GM18517 (cell line): Measurements from ENCODE around the gene HAP1.

Experiments
- ATAC-seq: cut with Tn5 transposase; IDR thresholded peaks from one replicate; pipeline ENCODE4 v1.9.1; 2021; ENCODE audit warnings: mild to moderate bottlenecking, moderate library complexity; ENCODE audit not compliant: unreplicated experiment

The HAP1 gene

DNA sequence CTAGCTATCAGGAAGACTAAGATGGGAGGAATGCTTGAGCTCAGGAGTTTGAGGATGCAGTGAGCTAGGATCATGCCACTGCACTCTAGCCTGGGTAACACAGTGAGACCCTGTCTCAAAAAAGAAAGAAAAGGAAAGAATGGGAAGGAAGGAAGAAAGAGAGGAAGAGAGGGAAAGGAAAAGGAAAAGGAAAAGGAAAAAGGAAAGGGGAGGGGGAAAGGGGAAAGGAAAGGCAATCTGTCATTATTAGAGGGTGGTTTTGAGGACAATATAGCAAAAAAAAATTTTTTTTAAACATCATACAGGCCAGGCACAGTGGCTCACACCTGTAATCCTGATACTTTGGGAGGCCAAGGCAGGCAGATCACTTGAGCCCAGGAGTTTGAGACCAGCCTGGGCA is 31.7 kb upstream of the HAP1 start:
- ATAC-seq, result no peak

DNA sequence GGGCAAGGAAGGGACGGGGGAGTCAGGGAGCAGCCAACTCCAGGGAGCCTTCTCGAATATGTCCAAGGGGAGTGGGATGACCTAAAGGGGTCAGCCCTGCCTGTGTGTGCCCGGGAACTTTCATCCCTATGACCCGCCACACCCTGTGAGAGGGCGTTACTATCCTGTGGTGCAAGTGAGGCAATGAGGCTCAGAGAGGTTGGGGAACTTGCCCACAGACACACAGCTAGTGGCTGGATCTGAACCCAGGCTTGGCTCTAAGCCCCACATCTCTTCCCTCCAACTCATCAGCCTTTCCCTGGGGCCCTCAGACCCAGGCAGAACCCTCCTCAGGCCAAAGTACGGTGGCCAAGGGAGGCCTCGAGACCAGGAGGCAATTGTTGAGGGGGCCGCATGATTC is 28.9 kb upstream of the HAP1 start:
- no peak for ATAC-seq

DNA sequence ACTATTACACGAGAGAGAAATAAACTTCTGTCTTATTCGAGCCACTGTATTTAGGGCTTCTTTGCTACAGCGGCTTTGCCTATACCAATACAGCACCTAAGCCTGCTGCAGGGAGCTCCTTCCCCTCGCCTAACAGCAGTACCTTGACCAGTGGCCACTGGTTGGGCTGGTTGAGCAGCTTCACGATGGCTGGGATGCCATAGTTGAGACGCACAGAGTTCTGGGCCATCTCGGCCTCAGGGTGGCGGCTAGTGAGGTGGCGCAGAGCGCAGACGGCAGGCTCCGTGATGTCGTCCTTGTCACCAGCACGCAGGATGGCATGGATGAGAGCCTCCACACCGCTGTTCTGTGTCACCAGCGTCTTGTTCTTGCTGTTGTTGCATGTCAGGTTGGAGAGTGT is 28.4 kb upstream of the HAP1 start:
- no peak for ATAC-seq

DNA sequence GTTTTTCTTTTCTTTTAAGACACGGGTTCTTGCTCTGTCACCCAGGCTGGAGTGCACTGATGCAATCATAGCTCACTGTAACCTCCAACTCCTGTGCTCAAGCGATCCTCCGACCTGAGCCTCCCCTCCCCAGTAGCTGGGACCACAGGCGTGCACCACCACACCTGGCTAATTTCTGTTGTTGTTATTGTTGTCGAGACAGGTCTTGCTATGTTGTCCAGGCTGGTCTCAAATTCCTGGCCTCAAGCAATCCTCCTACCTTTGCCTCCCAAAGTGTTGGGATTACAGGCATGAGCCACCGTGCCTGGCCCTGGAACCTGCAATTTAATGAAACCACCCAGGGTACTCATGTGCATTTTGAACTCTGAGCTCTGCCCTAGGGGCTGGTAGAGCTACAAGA is 27.9 kb upstream of the HAP1 start:
- no peak for ATAC-seq

DNA sequence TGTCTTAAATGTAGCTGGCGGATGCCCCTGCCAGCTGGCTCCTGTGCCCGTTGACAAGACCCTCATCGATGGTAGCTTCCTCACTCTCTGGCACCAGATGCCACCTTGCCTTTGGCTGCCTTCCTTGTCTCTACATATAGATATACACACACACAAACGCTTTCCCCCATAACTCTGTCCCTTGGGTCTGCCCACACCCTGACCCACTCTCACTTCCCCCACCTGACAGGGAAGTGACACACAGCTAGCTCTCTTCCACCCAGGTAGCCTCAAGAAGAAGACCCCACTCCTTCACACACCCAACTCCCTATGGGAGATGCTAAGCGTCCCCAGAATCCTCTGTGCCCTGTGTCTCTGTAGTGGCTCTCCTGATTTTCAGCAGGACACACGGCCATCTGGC is 26.4 kb upstream of the HAP1 start:
- ATAC-seq, result no peak

DNA sequence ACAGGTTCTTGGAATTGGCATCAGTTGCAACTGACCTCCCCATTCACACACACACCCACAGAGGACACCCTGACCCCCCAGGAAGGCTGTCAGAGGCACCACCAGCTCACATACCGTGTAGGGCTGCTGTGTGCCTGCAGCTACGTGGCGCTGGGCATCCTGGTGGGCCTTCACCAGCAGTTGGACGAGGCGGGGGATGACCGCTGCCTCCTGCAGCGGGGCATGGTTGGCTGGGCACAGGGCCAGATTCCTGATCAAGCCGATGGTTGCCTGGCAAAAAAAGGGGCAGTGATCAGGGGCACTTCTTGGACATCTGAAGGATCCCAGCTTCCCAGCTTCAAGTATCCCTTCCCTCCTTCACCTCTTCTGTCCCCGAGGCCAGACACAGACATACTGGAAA is 24.2 kb upstream of the HAP1 start:
- ATAC-seq, result no peak

DNA sequence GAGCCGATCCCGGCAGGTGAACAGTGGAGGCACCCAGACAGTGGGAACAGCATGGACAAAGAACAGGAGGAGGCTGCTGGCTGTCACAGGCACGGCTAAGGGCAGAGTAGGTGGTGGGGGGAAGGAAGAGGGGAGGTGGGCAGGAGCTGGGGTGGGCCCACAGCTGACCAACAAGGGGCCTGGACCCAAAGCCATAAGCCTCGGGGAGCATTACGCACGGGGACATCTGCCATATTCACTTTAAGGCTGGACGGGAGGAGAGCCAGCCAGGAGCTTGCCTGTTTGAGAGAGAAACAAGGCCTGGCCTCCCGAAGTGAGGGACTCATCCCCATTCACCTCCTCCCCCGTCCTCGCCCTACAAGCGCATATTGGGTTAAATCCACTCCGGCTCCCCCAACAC is 19.6 kb upstream of the HAP1 start:
- no peak for ATAC-seq

DNA sequence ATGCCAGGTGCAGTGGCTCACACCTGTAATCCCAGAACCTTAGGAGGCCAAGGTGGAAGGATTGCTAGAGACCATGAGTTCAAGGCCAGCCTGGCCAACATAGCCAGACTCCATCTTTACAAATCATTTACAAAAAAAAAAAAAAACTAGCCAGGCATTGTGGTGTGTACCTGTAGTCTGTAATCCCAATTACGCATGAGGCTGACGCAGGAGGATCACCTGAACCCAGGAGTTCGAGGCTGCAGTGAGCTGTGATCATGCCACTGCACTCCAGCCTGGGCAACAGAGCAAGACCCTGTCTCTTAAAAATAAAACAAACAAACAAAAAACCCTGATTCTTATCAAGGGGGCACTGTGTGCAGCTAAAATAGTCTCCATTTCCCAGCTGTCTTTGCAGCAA is 16.8 kb upstream of the HAP1 start:
- ATAC-seq, result no peak

DNA sequence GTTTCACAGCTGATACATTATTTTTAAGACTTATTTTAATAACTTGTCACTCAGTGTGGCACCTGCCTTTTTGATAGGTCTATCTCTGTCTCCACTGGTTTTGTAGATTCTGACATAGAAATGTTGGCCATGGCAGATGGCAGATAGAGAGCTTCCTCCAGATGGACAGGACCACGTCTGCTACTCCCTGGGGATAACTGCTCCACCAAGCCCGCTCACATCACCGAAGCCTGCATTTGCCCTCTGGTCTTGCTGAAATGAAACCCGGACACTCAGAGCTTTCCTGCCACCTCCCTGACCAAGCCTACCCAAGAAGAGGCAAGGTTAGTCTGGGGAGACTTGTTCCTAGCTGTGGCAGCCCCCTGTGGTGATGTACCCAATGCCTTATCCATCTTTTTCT is 16.4 kb upstream of the HAP1 start:
- no peak for ATAC-seq

DNA sequence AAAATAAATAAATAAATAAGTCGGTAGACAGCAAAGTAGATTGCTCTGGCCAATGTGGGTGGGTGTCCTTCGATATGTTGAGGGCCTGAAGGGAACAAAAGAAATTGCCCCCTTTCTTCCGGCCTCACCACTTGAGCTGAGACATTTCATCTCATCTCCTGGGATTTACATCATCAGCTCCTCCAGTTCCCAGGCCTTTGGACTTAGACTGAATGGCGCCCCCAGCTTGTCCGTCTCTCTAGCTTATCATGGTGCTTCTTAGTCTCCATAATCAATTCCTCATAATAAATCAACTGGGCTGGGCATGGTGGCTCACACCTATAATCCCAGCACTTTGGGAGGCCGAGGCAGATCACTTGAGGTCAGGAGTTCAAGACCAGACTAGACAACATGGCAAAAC is 13.8 kb upstream of the HAP1 start:
- no peak for ATAC-seq

DNA sequence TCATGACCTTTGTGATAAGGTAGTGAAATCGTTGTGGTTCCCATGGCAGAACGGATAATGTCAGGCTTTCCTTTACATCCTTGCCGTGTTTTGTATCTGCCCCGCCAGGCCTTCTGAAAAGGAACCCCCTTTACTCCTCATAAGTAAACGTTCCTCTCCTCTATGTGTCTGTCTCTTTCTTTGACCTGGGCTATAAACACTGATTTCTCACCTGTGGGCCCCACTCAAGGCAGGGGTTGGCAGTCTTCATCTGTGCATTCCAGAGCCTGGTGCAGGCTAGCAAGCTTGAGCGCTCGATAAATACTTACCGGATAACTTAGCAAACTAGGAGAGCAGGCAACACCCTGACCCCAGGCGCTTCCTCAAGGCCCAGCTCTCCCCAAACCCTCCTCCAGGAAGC is 7.3 kb upstream of the HAP1 start:
- no peak for ATAC-seq

DNA sequence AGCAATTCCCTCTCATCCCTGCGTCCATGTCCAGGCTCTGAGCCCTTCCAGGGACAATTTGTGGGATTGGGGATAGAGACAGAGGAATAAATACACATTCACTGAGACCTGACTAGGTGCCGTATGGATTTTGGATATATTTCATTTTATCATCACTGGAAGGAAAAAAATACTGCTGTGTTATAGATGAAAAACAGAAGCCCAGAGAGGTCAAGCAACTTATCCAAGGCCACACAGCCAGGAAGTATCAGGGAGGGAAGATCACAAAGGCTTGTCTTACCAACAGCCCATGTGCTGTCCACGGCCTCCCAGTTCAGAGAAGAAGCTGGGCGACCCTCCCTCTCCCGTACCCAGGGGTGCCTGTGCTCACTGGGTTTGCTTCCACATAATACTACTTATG is 6.1 kb upstream of the HAP1 start:
- ATAC-seq, result no peak

DNA sequence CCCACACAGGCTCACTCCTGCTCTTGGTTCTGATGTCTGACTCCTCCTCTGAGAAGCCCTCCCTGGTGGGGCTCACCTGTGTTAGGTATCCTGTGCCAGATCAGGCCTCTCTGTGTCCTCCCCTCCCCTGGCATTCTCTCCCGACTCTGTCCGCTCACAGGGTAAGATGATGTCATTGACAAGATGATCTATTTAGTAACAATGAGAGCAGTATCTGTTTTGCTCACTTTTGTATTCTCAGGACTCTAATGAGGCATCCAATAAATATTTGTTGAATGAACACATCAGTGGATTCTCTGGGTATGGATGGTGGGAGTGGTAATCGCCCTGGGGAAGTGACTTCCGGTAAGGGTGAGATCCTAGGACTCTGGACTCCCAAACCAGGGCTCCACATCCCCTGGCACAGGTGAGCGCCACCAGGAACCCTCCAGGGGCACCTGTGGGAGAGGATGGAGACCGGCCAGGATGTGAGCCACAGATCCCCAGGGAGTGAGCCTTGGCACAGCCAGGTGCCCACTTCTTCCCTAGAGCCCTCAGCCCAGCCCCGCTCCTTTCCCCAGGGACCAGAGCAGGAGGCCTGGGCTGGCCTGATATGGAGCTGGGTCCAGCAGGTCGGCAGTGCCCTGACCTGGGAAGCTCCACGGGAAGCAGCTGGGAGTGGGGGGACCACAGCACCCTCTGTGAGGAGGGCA is 5.4 kb upstream of the HAP1 start:
- ATAC-seq, result no peak

DNA sequence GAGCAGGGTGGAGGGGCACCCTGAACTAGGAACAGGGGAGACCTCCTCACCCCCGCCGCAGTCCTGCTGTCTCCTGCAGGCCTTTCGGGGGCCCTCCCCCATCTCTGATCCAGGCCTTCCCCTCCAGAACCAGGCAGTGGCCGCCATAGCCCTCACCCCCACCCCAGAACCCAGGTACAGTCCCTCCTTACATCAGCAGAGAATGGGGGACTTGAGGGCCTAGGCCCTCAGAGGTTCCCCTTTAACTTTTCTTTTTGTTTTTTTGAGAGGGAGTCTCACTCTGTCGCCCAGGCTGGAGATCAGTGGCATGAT is 4.3 kb upstream of the HAP1 start:
- ATAC-seq, result no peak

DNA sequence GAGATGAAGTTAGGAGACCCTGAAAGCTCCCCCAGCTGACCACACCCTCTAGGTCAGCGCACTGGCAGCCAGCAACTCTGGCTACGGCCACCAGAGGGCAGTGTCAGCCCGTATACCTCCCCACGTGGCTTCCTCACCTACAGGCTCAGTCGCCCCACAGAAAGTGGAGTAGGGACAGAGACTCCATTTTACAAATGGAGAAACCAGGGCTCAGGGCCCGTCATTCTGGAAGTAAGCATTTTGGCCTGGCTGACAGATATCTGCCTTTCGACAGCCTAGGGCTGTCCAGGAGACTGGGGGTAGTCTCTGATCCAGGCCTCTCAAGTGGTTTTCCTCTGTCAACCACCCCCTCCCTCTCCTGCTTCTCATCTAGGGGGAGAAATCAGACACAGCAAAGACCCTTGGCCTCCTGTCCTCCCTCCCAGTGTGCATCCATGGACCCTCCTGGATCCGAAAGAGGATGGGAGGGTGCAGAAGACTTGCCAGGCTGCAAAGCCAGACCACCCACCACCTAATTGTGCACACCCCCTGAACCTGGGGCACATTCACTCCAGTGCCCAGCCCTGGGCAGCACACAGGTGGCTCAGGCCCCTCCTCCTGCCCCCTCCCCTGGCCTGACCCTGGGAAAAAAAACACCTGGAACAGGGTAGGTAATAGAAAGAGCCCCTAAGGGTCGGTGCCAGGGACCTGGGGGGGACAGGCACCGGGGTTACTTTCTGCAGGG is 3.8 kb upstream of the HAP1 start:
- ATAC-seq, result no peak

DNA sequence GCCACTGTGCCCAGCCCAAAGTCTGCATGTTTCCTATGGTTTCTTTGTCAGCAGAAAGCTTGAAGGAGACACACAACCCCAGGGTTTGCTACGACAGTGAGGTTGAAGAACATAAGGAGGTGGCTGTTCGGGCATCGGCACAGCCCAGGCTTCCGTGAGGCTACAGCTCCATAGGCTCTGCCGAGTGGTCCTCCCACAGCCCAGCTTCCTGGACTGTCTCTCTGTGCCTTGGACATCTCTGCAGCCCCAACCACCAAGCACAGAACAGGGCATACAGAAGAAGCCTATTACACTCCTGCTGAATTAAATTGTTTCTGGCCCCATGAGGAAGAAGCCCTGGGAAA is 3.2 kb upstream of the HAP1 start:
- ATAC-seq, result no peak

DNA sequence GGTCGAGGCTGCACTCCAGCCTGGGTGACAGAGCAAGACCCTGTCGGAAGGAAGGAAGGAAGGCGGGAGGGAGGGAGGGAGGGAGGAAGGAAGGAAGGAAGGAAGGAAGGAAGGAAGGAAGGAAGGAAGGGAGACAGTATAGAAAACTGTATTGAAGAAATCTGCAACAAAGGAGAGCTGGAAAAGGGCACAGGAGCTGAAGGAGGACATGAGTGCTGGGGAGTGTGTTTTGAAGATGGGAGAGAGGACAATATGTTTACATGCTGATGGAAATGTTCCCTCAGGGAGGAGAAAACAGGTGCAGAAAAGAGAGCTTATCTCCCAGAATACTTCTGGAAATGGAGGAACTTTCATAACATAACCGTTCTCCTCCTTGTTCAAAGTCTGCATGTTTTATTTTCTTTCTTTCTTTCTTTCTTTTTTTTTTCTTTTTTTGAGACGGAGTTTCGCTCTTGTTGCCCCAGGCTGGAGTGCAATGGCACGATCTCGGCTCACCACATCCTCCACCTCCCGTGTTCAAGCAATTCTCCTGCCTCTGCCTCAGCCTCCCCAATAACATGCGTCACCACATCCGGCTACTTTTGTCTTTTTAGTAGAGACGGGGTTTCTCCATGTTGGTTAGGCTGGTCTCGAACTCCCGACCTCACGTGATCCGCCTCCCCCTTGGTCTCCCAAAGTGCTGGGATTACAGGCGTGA is 2.7 kb upstream of the HAP1 start:
- ATAC-seq, result no peak

DNA sequence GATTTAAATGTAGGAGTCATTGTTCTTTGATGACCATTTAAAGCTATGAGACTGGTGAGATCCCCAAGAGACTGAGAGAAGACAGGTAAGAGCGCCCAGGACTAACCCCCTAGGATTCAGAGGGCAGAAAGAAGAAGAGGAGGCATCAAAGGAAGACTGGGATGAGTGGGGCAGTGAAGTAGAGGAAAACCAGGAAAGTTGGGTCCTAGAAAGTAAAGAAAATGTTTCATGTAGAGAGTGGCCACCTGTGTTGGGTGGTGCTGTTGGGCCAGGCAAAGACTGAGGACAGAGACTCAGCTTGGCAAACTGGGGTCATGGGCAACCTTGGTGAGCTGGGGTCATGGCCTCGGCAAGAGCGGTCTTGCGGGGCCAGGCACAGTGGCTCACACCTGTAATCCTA is 1.3 kb upstream of the HAP1 start:
- ATAC-seq, result no peak

DNA sequence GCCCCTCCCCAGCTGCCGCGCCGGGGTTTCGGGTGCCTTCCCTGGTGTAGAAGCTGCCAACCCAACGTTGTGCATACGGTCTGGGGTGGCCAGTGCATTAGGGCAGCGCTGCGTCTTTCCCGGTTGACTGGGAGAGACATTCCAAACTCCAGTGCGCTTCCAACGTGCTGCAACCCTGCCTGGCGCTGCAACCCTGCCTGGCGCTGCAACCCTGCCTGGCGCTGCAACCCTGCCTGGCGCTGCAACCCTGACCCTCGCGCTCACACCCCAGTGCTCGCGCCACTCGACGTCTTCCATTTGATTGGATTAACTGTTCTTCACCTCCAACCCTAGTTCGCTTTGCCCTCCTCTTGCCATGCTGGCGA is 488 bp upstream of the HAP1 start:
- ATAC-seq, result no peak

DNA sequence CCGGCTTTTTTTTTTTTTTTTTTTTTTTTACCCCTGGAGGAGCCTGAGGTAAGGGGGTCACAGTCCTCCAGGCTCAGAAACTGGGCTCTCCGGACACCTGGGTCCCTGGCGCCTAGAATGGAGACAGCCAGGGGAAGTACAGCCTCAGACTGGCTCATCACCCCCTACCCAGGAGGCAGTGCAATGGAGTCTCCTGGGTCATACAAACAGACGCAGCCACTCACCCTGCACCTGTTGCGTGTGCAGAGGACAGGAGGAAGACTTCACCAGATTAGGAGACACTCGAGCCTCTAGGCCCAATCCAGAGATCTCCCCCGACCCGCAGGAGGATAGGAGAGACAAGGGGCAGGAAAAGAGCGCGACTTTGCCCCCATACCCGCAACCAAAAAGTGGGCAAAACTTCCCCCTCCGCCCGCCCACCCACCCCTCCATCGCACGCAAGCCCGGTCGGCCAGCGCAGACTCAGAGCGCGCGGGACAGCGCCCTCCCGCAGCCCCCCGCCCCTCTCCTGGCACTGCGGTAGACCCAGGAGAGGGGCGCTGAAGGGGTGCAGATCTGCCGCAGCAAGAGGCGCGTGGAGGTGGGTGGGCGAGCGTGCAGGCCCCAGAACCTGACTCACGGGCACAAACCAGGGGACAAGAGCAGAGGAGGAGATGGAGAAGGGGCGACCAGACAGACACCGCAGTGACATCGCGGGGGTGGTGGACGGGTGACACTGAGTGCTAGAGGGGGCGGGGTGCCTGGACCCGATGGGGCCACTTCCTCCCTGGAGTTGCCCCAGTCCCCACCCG is 900 bp downstream of the HAP1 start:
- no peak for ATAC-seq

DNA sequence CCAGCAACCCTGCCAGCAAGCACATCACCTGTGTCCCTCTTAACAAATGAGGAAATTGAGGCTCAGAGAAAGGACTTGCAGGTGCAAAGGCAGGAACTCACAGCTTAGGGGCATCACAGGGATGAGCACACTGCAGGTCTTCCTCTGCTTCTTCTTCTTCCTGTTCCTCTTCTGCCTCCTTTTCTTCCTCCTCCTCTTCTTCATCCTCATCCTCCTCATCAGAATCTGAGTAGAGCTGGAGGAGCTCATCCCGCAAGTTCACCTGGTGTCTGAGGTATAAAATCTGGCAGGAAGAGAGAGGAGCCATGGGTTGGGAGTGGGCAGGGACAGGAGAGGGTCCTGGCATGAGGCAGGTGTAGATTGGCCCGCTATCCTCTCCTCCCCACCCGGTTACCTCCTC is 2.6 kb downstream of the HAP1 start:
- ATAC-seq, result no peak

DNA sequence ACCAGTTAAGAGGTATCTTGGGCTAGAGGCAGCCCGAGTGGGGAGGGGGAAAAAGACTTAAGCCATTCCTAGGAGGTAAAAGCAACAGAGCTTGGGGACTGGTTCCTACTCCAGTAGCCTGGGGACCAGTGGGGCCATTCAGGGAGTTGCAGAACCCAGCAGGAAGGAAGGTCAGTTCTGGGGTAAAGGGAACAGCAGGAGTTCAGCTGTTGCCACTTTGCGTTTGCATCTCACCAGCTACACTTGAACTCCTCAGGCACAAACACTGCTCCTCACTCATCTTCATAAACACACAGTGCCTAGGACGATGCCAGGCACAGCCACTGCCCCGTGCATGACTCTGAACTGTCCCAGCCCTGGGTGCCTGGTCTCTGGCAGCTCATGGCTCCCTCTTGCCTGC is 4.0 kb downstream of the HAP1 start:
- ATAC-seq, result no peak
